Measurements from ENCODE around the gene FBXO4.

Gene FBXO4

DNA sequence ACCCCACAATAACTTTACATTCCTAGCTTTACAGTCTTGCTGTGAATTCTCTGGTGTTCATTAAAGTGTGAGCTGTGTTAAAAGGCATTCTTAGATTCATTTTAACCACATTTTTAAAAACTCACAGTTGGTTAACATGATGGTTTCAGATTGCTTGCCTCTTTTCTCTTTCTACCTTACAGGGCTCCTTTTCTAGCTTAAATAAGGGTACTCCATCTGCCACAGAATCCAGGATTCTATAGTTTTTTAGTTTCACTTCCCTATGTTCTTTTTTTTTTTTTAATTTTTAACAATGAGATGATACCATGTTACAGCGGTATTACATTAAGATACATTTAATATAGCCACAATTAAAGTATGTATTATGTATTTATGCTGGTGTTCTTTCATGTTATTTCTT is 3.9 kb upstream of the FBXO4 start:
- TF ChIP-seq, protein P1, sequence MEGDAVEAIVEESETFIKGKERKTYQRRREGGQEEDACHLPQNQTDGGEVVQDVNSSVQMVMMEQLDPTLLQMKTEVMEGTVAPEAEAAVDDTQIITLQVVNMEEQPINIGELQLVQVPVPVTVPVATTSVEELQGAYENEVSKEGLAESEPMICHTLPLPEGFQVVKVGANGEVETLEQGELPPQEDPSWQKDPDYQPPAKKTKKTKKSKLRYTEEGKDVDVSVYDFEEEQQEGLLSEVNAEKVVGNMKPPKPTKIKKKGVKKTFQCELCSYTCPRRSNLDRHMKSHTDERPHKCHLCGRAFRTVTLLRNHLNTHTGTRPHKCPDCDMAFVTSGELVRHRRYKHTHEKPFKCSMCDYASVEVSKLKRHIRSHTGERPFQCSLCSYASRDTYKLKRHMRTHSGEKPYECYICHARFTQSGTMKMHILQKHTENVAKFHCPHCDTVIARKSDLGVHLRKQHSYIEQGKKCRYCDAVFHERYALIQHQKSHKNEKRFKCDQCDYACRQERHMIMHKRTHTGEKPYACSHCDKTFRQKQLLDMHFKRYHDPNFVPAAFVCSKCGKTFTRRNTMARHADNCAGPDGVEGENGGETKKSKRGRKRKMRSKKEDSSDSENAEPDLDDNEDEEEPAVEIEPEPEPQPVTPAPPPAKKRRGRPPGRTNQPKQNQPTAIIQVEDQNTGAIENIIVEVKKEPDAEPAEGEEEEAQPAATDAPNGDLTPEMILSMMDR (IDR thresholded peaks at IDR 0.05; ENCODE audit: insufficient read depth, low read depth, low read length, missing control alignments): no peak
- DNase-seq (ENCODE audit: low read depth): no peak
- no peak overlapping the region for H3K4me3 ChIP-seq (ENCODE audit: low read length)

DNA sequence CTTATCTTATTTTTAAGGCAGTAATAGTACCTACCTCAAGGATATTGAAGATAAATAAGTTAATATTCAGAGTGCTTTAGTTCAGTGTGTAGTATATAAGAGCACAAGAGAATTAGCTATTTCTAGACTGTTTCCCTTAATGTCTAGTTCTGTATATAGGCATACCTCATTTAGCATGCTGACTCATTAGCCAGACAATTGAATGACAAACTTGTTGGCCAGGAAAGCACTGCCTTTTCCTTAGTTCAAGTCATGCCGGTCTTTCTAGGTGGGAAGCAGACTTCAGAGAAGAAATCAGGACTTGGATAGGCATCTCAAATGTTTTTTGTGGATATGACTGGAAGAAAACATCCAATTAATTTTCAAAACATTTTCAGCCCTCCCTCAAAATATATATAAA is 3.2 kb upstream of the FBXO4 start:
- DNase-seq (ENCODE audit: low read depth): peak; percentile 89
- H3K4me3 ChIP-seq (ENCODE audit: low read length): no peak overlapping the region

DNA sequence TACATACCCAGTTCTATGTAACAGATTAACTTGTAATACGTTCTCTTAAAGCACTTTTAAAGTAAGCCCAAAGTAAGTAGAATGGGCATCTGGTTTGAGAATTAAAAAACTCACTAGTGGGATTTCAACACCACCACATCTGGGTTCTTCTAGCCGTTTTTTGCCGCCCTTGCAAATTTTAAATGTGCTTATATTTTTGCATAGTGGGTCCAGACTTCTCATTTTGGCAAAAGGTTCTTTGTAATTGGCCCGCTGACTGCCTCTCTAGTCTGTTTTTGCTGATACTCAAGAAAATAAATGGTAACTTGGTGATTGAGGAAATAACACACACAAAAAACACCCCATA is 582 bp upstream of the FBXO4 start:
- TF ChIP-seq, protein P1 (IDR thresholded peaks at IDR 0.05; ENCODE audit: insufficient read depth, low read depth, low read length, missing control alignments): no peak
- DNase-seq (ENCODE audit: low read depth): no peak
- H3K4me3 ChIP-seq (ENCODE audit: low read length): peak overlapping the region; percentile 65

More for the DNA sequence above, 3.2 kb upstream of the FBXO4 start:
- TF ChIP-seq, protein P1 (IDR thresholded peaks at IDR 0.05; ENCODE audit: insufficient read depth, low read depth, low read length, missing control alignments): no peak

DNA sequence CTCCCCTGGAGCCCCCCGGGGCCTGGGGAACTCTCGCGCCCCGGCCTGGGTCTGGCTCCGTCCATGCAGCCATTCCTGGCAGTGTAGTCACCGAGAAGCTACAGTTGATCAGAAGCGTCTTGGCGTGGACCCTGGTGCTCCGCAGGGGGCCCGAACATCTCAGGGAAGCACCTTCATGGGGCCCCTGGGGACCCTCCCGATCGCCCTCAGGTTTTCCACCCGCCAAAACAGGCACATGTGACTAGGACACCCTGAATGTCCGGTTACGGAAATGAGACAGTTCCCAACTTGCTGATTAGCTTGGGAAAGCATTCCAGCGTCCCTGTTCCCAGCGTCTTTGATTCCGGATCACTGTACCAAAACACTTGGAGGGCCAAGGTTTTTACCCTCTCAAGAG is 472 bp downstream of the FBXO4 start:
- peak; percentile 53 for DNase-seq (ENCODE audit: low read depth)
- TF ChIP-seq, protein P1 (IDR thresholded peaks at IDR 0.05; ENCODE audit: insufficient read depth, low read depth, low read length, missing control alignments): no peak
- peak overlapping the region; percentile 65 for H3K4me3 ChIP-seq (ENCODE audit: low read length)

DNA sequence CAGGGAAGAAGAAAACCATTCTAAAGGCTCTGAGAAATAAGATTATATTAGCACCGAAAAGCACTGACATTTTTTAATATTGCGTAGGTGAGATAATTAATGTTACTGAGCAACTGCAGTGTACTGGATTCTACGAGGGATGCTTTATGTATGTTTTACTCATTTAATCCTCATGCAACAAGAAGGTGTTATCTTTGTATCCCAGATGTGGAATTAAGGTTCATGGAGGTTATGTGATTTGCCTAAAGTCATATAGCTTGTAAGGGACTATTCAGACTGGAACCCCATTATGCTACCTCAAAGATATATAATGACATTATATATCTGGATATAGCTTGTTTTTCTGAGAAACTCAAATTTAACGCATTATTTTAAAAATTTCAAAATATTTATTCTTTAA is 2.5 kb downstream of the FBXO4 start:
- no peak overlapping the region for H3K4me3 ChIP-seq (ENCODE audit: low read length)
- TF ChIP-seq, protein P1 (IDR thresholded peaks at IDR 0.05; ENCODE audit: insufficient read depth, low read depth, low read length, missing control alignments): no peak
- DNase-seq (ENCODE audit: low read depth): no peak

DNA sequence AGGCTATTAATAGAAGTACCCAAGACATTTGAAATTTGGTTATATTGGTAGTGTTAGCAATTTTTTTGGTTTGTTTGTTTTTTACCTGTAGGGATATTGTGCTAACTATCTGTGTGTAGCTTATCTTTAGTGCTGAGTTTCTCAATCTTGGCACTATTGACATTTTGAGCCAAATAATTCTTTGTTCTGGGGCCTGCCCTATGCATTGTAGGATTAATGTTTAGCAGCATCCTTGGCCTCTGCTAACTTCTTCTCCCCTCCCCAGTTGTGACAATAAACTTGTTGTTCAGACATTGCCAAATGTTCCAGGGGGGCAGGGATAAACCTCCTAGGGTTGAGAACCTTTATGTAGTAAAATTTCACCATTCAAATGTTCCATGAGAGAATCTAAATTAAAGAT is 4.0 kb downstream of the FBXO4 start:
- TF ChIP-seq, protein P1 (IDR thresholded peaks at IDR 0.05; ENCODE audit: insufficient read depth, low read depth, low read length, missing control alignments): no peak
- DNase-seq (ENCODE audit: low read depth): no peak
- H3K4me3 ChIP-seq (ENCODE audit: low read length): no peak overlapping the region

DNA sequence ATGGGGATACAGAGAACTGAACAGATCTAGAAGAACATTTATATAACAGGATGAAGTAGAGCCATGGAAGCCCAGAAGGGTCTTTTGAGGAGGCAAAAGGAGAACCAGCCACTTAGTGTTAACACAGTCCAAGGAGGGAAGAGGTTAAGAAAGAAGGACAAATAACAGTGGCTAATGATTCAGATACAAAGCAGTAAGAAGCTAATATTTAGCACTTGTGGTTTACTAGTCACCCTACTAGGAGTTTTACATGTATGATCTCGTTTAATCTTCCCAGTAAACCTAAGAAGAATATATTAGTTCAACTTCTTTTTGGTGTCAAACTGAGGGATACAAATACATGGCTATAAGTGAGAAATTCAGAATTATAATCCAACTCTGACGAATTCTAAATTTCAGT is 7.7 kb downstream of the FBXO4 start:
- peak; percentile 3 for DNase-seq (ENCODE audit: low read depth)
- TF ChIP-seq, protein P1 (IDR thresholded peaks at IDR 0.05; ENCODE audit: insufficient read depth, low read depth, low read length, missing control alignments): no peak
- H3K4me3 ChIP-seq (ENCODE audit: low read length): no peak overlapping the region
